Upper lobe of left lung (tissue), 6 donors: ENCODE measurements around the gene SFMBT2. TPM values are rescaled to one million over a fixed set of nuclear protein-coding genes. Genes with fewer than 3 reads are reported as not detected.
A peak's percentile ranks its signal among the peaks of the same experiment; 100 is the strongest.

ENCODE experiments used
- ATAC-seq, 2 donors: fragments of 200-7000 bp; cut with Tn5 transposase; one replicate each; pipeline ENCODE4 v1.9.1; 2022; ENCODE audit warnings: mild to moderate bottlenecking in 2 of 2, moderate library complexity in 2 of 2; ENCODE audit not compliant: low FRiP score in 2 of 2
- DNase-seq, 2 donors: peaks; one replicate each; pipeline ENCODE4 v3.0.0-alpha.2; 2019 to 2020
- H3K27ac ChIP-seq, 4 donors: fragments of 200-600 bp; sonication (generic); one replicate each; pipeline ENCODE4 v1.5.1; 2016 to 2019
- H3K27me3 ChIP-seq, 4 donors: fragments of 200-600 bp; sonication (generic); one replicate each; pipeline ENCODE4 v1.5.1; 2017 to 2019
- H3K36me3 ChIP-seq, 4 donors: fragments of 200-600 bp; sonication (generic); one replicate each; pipeline ENCODE4 v1.5.1; 2016 to 2019
- H3K4me1 ChIP-seq, 4 donors: fragments of 200-600 bp; sonication (generic); one replicate each; pipeline ENCODE4 v1.5.1; 2018 to 2019
- H3K4me3 ChIP-seq, 4 donors: fragments of 200-600 bp; sonication (generic); one replicate each; pipeline ENCODE4 v1.5.1; 2017 to 2019; ENCODE audit warnings: mild to moderate bottlenecking in 2 of 4, moderate library complexity in 1 of 4
- H3K9me3 ChIP-seq, 4 donors: fragments of 200-600 bp; sonication (generic); one replicate each; pipeline ENCODE4 v1.5.1; 2018 to 2019
- CTCF ChIP-seq, 6 experiments: fragments of 450-650 bp in 4 of 6; fragments of 200-600 bp in 2 of 6; sonication (generic) in 2 of 6; IDR thresholded peaks; one replicate each; pipeline ENCODE4 v1.5.1; 2016 to 2019; ENCODE audit warnings: antibody characterized with exemption in 6 of 6
- EP300 ChIP-seq, 4 donors: sonication (generic); formaldehyde crosslinking; IDR thresholded peaks; one replicate each; pipeline ENCODE4 v1.5.1; 2017; ENCODE audit warnings: antibody characterized with exemption in 4 of 4, control low read depth in 2 of 4
- POLR2A ChIP-seq, 4 donors: fragments of 450-650 bp; IDR thresholded peaks; one replicate each; pipeline ENCODE4 v1.5.1; 2016 to 2017; ENCODE audit warnings: antibody characterized with exemption in 4 of 4, mild to moderate bottlenecking in 2 of 4
- POLR2AphosphoS5 ChIP-seq, 2 donors: sonication (generic); formaldehyde crosslinking; IDR thresholded peaks; one replicate each; pipeline ENCODE4 v1.5.1; 2017; ENCODE audit warnings: antibody characterized with exemption in 2 of 2
- WGBS, 2 donors: methylation state at CpG; one replicate each; pipeline ENCODE4 v1.1.5; 2017 to 2018; 5-methylcytosine and 5-hydroxymethylcytosine counted together
- total RNA-seq, 6 donors: library from RNA; depleted of rRNA in 4 of 6; stranded (reverse); fragments of >200 nt in 4 of 6; gene quantifications; one replicate each; pipeline versions ENCODE4 v1.1.0 to v1.2.1, GENCODE V29; 2016 to 2021
- donor health status: DM: no; HTN: no; CAD: no; lungs with moderate emphysema.
- donor health status: DM: no; HTN: yes; CAD: no; lungs with severe emphysema.

The SFMBT2 gene
- total RNA-seq, 6 donors from 2014 or later: 6.2 to 14.6 (median 10.2) TPM

GRCh38 chr10:7171825-7172224 is 239.0 kb downstream of the SFMBT2 start:
- Histone ChIP-seq H3K36me3 (peaks cover 2 to 31% (median 18%) of the 10 kb centered on the region in 4 donors), H3K9me3 (no peaks in the 10 kb centered on the region), H3K4me3 (no peak overlapping the region), H3K4me1 (no peaks in the 10 kb centered on the region), H3K27ac (no peak overlapping the region), H3K27me3 (no peaks in the 10 kb centered on the region)
- 97 to 98% methylated on average over 27 to 34 of the region's 35 CpGs for WGBS, 2 donors
- ATAC-seq (no peak), DNase-seq (peak in 1 of 2 donors; percentile 83)
- TF ChIP-seq EP300 (IDR thresholded peaks at IDR 0.05) (no peak), CTCF (IDR thresholded peaks at IDR 0.05) (no peak), POLR2AphosphoS5 (IDR thresholded peaks at IDR 0.05) (no peak)

- WGBS, 2 donors: 84 to 93% methylated on average over 22 to 24 of the region's 24 CpGs
- Histone ChIP-seq H3K9me3 (no peaks in the 10 kb centered on the region), H3K27ac (no peak overlapping the region), H3K4me1 (no peaks in the 10 kb centered on the region), H3K4me3 (no peak overlapping the region), H3K36me3 (peaks cover 2 to 31% (median 18%) of the 10 kb centered on the region in 4 donors), H3K27me3 (no peaks in the 10 kb centered on the region)
- DNase-seq (peak in 1 of 2 donors; percentile 50), ATAC-seq (no peak)
- TF ChIP-seq EP300 (IDR thresholded peaks at IDR 0.05) (no peak), POLR2AphosphoS5 (IDR thresholded peaks at IDR 0.05) (no peak), CTCF (IDR thresholded peaks at IDR 0.05) (no peak), POLR2A (IDR thresholded peaks at IDR 0.05) (no peak)
Observed at GRCh38 chr10:7170626-7171322, 240.1 kb downstream of the SFMBT2 start.

- no peaks in the 10 kb centered on the region for H3K9me3 ChIP-seq
- TF ChIP-seq CTCF (IDR thresholded peaks at IDR 0.05): no peak
- TF ChIP-seq POLR2AphosphoS5 (IDR thresholded peaks at IDR 0.05): no peak
- TF ChIP-seq POLR2A (IDR thresholded peaks at IDR 0.05): no peak
- TF ChIP-seq EP300 (IDR thresholded peaks at IDR 0.05): no peak
- ATAC-seq: no peak
- H3K27ac ChIP-seq: no peak overlapping the region
- 96% methylated on average over 13 of the region's 13 CpGs for WGBS, 2 donors
- H3K4me3 ChIP-seq: no peak overlapping the region
- no peak for DNase-seq
- H3K36me3 ChIP-seq: peaks cover 2 to 24% (median 18%) of the 10 kb centered on the region in 4 donors
- H3K4me1 ChIP-seq: no peaks in the 10 kb centered on the region
- H3K27me3 ChIP-seq: no peaks in the 10 kb centered on the region
Observed at GRCh38 chr10:7168414-7168813, 242.4 kb downstream of the SFMBT2 start.

GRCh38 chr10:7165500-7166177 is 245.2 kb downstream of the SFMBT2 start:
- H3K36me3 ChIP-seq: peaks cover 0 to 13% (median 7%) of the 10 kb centered on the region in 4 donors
- no peaks in the 10 kb centered on the region for H3K9me3 ChIP-seq
- ATAC-seq: no peak
- no peak overlapping the region for H3K4me3 ChIP-seq
- 78 to 86% methylated on average over 4 of the region's 4 CpGs for WGBS, 2 donors
- no peaks in the 10 kb centered on the region for H3K4me1 ChIP-seq
- no peak overlapping the region for H3K27ac ChIP-seq
- TF ChIP-seq EP300 (IDR thresholded peaks at IDR 0.05): no peak
- no peak for TF ChIP-seq POLR2A (IDR thresholded peaks at IDR 0.05)
- no peak for TF ChIP-seq POLR2AphosphoS5 (IDR thresholded peaks at IDR 0.05)
- TF ChIP-seq CTCF (IDR thresholded peaks at IDR 0.05): no peak
- no peak for DNase-seq
- no peaks in the 10 kb centered on the region for H3K27me3 ChIP-seq
